Measurements from ENCODE around the gene NECAB3. TPM values are rescaled to one million over a fixed set of nuclear protein-coding genes. Genes with fewer than 3 reads are reported as not detected.

Gene NECAB3
- total and polyA plus RNA-seq, 2 of the 13 experiments (the other 11 are each of a cell fraction or from before 2014, with no cell fraction given), result 61.5 to 65.5 TPM

GRCh38 chr20:33653218-33653899 lies 20.9 kb downstream of the NECAB3 start (continued):
- 0 out of 2 replicates have a peak, but pooled peaks have one; percentile 12 for TF ChIP-seq MIER2 (CRISPR knock-in tag; IDR thresholded peaks at IDR 0.05)
- no peak for TF ChIP-seq ZNF354B (CRISPR knock-in tag; IDR thresholded peaks at IDR 0.05)
- TF ChIP-seq ZNF468 (CRISPR knock-in tag; IDR thresholded peaks at IDR 0.05), result no peak
- 0 out of 2 replicates have a peak, but pooled peaks have one; percentile 26 for TF ChIP-seq SMYD3 (CRISPR knock-in tag; IDR thresholded peaks at IDR 0.05)
- no peak for TF ChIP-seq HDAC1 (CRISPR knock-in tag; IDR thresholded peaks at IDR 0.05)
- TF ChIP-seq, protein P1, sequence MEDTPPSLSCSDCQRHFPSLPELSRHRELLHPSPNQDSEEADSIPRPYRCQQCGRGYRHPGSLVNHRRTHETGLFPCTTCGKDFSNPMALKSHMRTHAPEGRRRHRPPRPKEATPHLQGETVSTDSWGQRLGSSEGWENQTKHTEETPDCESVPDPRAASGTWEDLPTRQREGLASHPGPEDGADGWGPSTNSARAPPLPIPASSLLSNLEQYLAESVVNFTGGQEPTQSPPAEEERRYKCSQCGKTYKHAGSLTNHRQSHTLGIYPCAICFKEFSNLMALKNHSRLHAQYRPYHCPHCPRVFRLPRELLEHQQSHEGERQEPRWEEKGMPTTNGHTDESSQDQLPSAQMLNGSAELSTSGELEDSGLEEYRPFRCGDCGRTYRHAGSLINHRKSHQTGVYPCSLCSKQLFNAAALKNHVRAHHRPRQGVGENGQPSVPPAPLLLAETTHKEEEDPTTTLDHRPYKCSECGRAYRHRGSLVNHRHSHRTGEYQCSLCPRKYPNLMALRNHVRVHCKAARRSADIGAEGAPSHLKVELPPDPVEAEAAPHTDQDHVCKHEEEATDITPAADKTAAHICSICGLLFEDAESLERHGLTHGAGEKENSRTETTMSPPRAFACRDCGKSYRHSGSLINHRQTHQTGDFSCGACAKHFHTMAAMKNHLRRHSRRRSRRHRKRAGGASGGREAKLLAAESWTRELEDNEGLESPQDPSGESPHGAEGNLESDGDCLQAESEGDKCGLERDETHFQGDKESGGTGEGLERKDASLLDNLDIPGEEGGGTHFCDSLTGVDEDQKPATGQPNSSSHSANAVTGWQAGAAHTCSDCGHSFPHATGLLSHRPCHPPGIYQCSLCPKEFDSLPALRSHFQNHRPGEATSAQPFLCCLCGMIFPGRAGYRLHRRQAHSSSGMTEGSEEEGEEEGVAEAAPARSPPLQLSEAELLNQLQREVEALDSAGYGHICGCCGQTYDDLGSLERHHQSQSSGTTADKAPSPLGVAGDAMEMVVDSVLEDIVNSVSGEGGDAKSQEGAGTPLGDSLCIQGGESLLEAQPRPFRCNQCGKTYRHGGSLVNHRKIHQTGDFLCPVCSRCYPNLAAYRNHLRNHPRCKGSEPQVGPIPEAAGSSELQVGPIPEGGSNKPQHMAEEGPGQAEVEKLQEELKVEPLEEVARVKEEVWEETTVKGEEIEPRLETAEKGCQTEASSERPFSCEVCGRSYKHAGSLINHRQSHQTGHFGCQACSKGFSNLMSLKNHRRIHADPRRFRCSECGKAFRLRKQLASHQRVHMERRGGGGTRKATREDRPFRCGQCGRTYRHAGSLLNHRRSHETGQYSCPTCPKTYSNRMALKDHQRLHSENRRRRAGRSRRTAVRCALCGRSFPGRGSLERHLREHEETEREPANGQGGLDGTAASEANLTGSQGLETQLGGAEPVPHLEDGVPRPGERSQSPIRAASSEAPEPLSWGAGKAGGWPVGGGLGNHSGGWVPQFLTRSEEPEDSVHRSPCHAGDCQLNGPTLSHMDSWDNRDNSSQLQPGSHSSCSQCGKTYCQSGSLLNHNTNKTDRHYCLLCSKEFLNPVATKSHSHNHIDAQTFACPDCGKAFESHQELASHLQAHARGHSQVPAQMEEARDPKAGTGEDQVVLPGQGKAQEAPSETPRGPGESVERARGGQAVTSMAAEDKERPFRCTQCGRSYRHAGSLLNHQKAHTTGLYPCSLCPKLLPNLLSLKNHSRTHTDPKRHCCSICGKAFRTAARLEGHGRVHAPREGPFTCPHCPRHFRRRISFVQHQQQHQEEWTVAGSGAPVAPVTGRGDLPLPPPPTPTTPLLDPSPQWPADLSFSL (CRISPR knock-in tag; IDR thresholded peaks at IDR 0.05), result no peak
- peak; percentile 77; the same call in 1 of the 2 replicates for TF ChIP-seq TSC22D2 (CRISPR knock-in tag; IDR thresholded peaks at IDR 0.05; ENCODE audit: borderline replicate concordance)
- peak; percentile 43; the same call in 1 of the 2 replicates for TF ChIP-seq HOXA3 (CRISPR knock-in tag; IDR thresholded peaks at IDR 0.05)
- peak; percentile 89; the same call in 1 of the 2 replicates for TF ChIP-seq DNMT3B (CRISPR knock-in tag; conservative IDR thresholded peaks at IDR 0.05)
- no peak for TF ChIP-seq GZF1 (CRISPR knock-in tag; IDR thresholded peaks at IDR 0.05)
- peak; percentile 69 for TF ChIP-seq MAFF (IDR thresholded peaks at IDR 0.05; ENCODE audit: low read depth, low read length)
- TF ChIP-seq MAZ (IDR thresholded peaks at IDR 0.05; ENCODE audit: borderline replicate concordance, low read depth, low read length), result no peak
- 0 out of 2 replicates have a peak, but pooled peaks have one; percentile 55 for TF ChIP-seq MAZ (CRISPR knock-in tag; IDR thresholded peaks at IDR 0.05; ENCODE audit: low read depth)
- peak; percentile 69; the same call in 1 of the 2 replicates for TF ChIP-seq POLR2AphosphoS2 (IDR thresholded peaks at IDR 0.05; ENCODE audit: low read depth, low read length)
- no peak for TF ChIP-seq RFX1 (IDR thresholded peaks at IDR 0.05)
- TF ChIP-seq ZNF746 (CRISPR knock-in tag; IDR thresholded peaks at IDR 0.05), result 0 out of 2 replicates have a peak, but pooled peaks have one; percentile 10
- peak; percentile 62; the same call in 1 of the 2 replicates for TF ChIP-seq FLYWCH1 (CRISPR knock-in tag; IDR thresholded peaks at IDR 0.05)
- peak; percentile 95 for TF ChIP-seq KDM4B (CRISPR knock-in tag; IDR thresholded peaks at IDR 0.05)
- TF ChIP-seq DPF2 (CRISPR knock-in tag; IDR thresholded peaks at IDR 0.05; ENCODE audit: borderline replicate concordance, low read depth), result no peak
- no peak for TF ChIP-seq ZNF33B (CRISPR knock-in tag; IDR thresholded peaks at IDR 0.05)
- TF ChIP-seq HIVEP1 (CRISPR knock-in tag; IDR thresholded peaks at IDR 0.05), result peak; percentile 14; the same call in 1 of the 2 replicates
- TF ChIP-seq ZFP36L1 (CRISPR knock-in tag; IDR thresholded peaks at IDR 0.05), result no peak
- TF ChIP-seq CBX1 (IDR thresholded peaks at IDR 0.05; ENCODE audit: low read depth), result no peak
- no peak for TF ChIP-seq U2AF2 (IDR thresholded peaks at IDR 0.05; ENCODE audit: low read depth, low read length)
- TF ChIP-seq E2F1 (CRISPR knock-in tag; IDR thresholded peaks at IDR 0.05), result no peak
